ENCODE data around the gene PLAC1. TPM values are rescaled to one million over a fixed set of nuclear protein-coding genes. Genes with fewer than 3 reads are reported as not detected.

PLAC1 gene
- total and polyA plus RNA-seq, 2 experiments from 2014 or later = 0.50 to 0.83 TPM

- TF ChIP-seq, protein P1, sequence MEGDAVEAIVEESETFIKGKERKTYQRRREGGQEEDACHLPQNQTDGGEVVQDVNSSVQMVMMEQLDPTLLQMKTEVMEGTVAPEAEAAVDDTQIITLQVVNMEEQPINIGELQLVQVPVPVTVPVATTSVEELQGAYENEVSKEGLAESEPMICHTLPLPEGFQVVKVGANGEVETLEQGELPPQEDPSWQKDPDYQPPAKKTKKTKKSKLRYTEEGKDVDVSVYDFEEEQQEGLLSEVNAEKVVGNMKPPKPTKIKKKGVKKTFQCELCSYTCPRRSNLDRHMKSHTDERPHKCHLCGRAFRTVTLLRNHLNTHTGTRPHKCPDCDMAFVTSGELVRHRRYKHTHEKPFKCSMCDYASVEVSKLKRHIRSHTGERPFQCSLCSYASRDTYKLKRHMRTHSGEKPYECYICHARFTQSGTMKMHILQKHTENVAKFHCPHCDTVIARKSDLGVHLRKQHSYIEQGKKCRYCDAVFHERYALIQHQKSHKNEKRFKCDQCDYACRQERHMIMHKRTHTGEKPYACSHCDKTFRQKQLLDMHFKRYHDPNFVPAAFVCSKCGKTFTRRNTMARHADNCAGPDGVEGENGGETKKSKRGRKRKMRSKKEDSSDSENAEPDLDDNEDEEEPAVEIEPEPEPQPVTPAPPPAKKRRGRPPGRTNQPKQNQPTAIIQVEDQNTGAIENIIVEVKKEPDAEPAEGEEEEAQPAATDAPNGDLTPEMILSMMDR (conservative IDR thresholded peaks at IDR 0.05; ENCODE audit: low read depth in 2 of 2) = no peak
- TF ChIP-seq ZNF114 (CRISPR knock-in tag; IDR thresholded peaks at IDR 0.05) = no peak
- no peak for TF ChIP-seq NANOG (IDR thresholded peaks at IDR 0.05; ENCODE audit: borderline replicate concordance)
- TF ChIP-seq EZH2 (IDR thresholded peaks at IDR 0.05; ENCODE audit: low read depth, unreplicated experiment) = no peak
- TF ChIP-seq ZNF331 (CRISPR knock-in tag; IDR thresholded peaks at IDR 0.05; ENCODE audit: low read depth) = no peak
- TF ChIP-seq JUNB (IDR thresholded peaks at IDR 0.05; ENCODE audit: unreplicated experiment) = no peak
Measured at GRCh38 chrX:134604701-134605311, 53.5 kb downstream of the PLAC1 start (continued).

GRCh38 chrX:134603806-134604700, 54.2 kb downstream of the PLAC1 start:
- H3K4me2 ChIP-seq = no peak overlapping the region

DNA sequence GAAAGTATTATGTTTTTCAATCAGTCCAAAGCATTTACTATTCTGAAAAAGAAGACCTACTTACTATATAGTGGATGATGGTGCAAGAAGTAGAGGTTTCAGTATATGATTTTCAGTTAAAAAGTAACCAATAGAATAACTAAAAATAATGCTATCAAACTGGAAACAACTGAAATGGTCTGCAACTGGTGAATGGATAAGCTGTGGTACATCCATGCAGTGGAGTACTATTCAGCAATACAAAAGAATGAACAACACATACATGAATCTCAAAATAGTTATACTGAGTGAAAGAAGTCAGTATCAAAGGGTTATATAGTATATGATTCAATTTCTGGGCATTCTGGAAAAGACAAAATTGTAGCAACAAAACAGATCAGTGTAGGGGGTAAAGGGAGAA, 55.9 kb downstream of the PLAC1 start:
- H3K79me2 ChIP-seq (replicated peaks; ENCODE audit: insufficient read depth) = no peaks in the 10 kb centered on the region
- no peak overlapping the region for H3K4me3 ChIP-seq
- no peaks in the 10 kb centered on the region for H4K20me1 ChIP-seq (replicated peaks; ENCODE audit: insufficient read depth)
- no peak for ATAC-seq
- H3K27ac ChIP-seq (ENCODE audit: low read depth) = no peak overlapping the region
- no peaks in the 10 kb centered on the region for H3K27me3 ChIP-seq (ENCODE audit: insufficient read depth)
- H3F3A ChIP-seq (replicated peaks; ENCODE audit: low read depth) = no peaks in the 10 kb centered on the region
- H3K4me1 ChIP-seq (ENCODE audit: insufficient read depth) = no peaks in the 10 kb centered on the region; the same call in 1 of the 2 replicates
- Mint-ChIP-seq H3K27me3 (ENCODE audit: insufficient read depth, low read depth, poor library complexity) (no peaks in the 10 kb centered on the region), H3K27ac (no peak overlapping the region), H3K4me3 (no peak overlapping the region), H3K4me1 (peaks cover 10% of the 10 kb centered on the region), H3K36me3 (ENCODE audit: low read depth) (0 out of 3 replicates have a peak, but pooled peaks cover 5% of the 10 kb centered on the region), H3K9me3 (peaks cover 8% of the 10 kb centered on the region; the same call in 2 of the 3 replicates)
- DNase-seq (ENCODE audit: low spot score) = no peak
- H3K36me3 ChIP-seq (ENCODE audit: insufficient read depth) = no peaks in the 10 kb centered on the region
- H2AFZ ChIP-seq = no peak overlapping the region
- no peak overlapping the region for H3K4me2 ChIP-seq
- H3K9me2 ChIP-seq (ENCODE audit: insufficient read depth) = no peaks in the 10 kb centered on the region
- TF ChIP-seq CREB1 (CRISPR knock-in tag; IDR thresholded peaks at IDR 0.05; ENCODE audit: low read depth) (no peak), NANOG (IDR thresholded peaks at IDR 0.05; ENCODE audit: borderline replicate concordance) (no peak), JUNB (IDR thresholded peaks at IDR 0.05; ENCODE audit: unreplicated experiment) (no peak), ETS1 (IDR thresholded peaks at IDR 0.05) (no peak), STAT1 (IDR thresholded peaks at IDR 0.05; ENCODE audit: unreplicated experiment) (no peak), ZNF114 (CRISPR knock-in tag; IDR thresholded peaks at IDR 0.05) (no peak), ZNF331 (CRISPR knock-in tag; IDR thresholded peaks at IDR 0.05; ENCODE audit: low read depth) (no peak), EZH2 (IDR thresholded peaks at IDR 0.05; ENCODE audit: low read depth, unreplicated experiment) (no peak)

More at GRCh38 chrX:134603806-134604700, 54.2 kb downstream of the PLAC1 start:
- 0 out of 3 replicates have a peak, but pooled peaks cover 5% of the 10 kb centered on the region for H3K36me3 Mint-ChIP-seq (ENCODE audit: low read depth)
- Histone ChIP-seq H3K79me2 (replicated peaks; ENCODE audit: insufficient read depth) (no peaks in the 10 kb centered on the region), H3K9me2 (ENCODE audit: insufficient read depth) (no peaks in the 10 kb centered on the region), H3K4me3 (no peak overlapping the region), H3K4me1 (ENCODE audit: insufficient read depth) (no peaks in the 10 kb centered on the region; the same call in 1 of the 2 replicates), H3K27ac (ENCODE audit: low read depth) (no peak overlapping the region), H3K36me3 (ENCODE audit: insufficient read depth) (no peaks in the 10 kb centered on the region), H3F3A (replicated peaks; ENCODE audit: low read depth) (no peaks in the 10 kb centered on the region), H3K27me3 (ENCODE audit: insufficient read depth) (no peaks in the 10 kb centered on the region), H4K20me1 (replicated peaks; ENCODE audit: insufficient read depth) (no peaks in the 10 kb centered on the region), H2AFZ (peak overlapping the region; percentile 47; the same call in 1 of the 2 replicates)
- no peaks in the 10 kb centered on the region for H3K27me3 Mint-ChIP-seq (ENCODE audit: insufficient read depth, low read depth, poor library complexity)
- DNase-seq (ENCODE audit: low spot score) = peak; percentile 9
- H3K4me1 Mint-ChIP-seq = peaks cover 10% of the 10 kb centered on the region
- ATAC-seq = no peak
- H3K27ac Mint-ChIP-seq = peak overlapping the region; percentile 58
- no peak for TF ChIP-seq EZH2phosphoT487 (IDR thresholded peaks at IDR 0.05; ENCODE audit: unreplicated experiment)
- peak; percentile 4; the same call in 1 of the 2 replicates for TF ChIP-seq NANOG (IDR thresholded peaks at IDR 0.05; ENCODE audit: borderline replicate concordance)
- H3K4me3 Mint-ChIP-seq = no peak overlapping the region
- H3K9me3 Mint-ChIP-seq = peaks cover 8% of the 10 kb centered on the region; the same call in 2 of the 3 replicates
